ENCODE results near the gene NPTX1.
A peak's percentile ranks its signal among the peaks of the same experiment; 100 is the strongest.

The NPTX1 gene

DNA sequence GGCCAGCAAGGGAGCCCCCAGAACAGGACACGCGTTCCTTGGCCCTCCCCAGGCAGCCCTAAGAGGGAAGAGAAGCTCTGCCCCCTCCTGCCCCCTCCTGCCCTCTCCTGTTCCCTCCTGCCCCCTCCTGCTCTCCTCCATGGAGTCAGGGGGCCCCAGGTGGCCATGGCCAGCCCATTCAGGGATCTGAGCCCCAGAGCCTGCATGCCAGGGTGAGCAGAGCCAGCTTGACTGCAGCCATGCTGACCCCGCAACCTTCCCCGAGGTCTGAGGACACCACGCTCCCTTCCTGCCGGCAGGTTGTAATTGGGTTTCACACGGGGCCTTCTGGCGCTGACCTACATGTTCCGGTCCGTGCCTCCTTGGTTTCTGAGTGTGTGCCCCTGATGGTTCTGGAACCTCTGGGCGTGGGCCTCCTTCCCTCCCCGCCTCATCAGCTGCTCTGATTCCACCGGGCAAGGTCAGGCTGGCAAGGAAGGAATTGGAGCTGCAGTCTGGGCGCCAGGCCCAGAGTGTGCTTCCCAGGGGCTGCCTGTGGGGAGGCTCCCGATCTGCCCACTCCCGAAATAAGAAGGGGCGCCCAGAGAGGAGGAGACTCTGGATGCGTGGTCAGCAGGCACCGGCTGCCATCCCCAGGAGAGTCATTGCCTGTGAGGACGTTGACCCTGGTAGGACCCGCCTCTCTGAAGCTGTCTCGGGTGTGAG lies 23.7 kb upstream of the NPTX1 start:
- Histone ChIP-seq H3K79me2 (ENCODE audit: insufficient read depth, low read length) (no peaks in the 10 kb centered on the region), H3F3A (ENCODE audit: insufficient read depth) (no peaks in the 10 kb centered on the region), H3K27ac (ENCODE audit: low read depth, low read length) (no peak overlapping the region), H2AFZ (ENCODE audit: low read depth, low read length, severe bottlenecking) (no peak overlapping the region), H3K4me3 (ENCODE audit: insufficient read depth, low read length, poor library complexity, severe bottlenecking) (no peak overlapping the region), H3K27me3 (ENCODE audit: low read length) (no peaks in the 10 kb centered on the region), H3K9me3 (ENCODE audit: insufficient read depth, low read length) (no peaks in the 10 kb centered on the region), H3K4me2 (ENCODE audit: low read depth, low read length, poor library complexity, severe bottlenecking) (no peak overlapping the region), H3K36me3 (ENCODE audit: low read length) (no peaks in the 10 kb centered on the region), H3K9me2 (replicated peaks; ENCODE audit: insufficient read depth, low read length) (no peaks in the 10 kb centered on the region), H3K9ac (ENCODE audit: low read length) (no peak overlapping the region), H4K20me1 (ENCODE audit: low read depth, low read length) (no peaks in the 10 kb centered on the region)
- TF ChIP-seq EZH2phosphoT487 (conservative IDR thresholded peaks at IDR 0.05; ENCODE audit: low read length), result no peak
- TF ChIP-seq, protein P1, sequence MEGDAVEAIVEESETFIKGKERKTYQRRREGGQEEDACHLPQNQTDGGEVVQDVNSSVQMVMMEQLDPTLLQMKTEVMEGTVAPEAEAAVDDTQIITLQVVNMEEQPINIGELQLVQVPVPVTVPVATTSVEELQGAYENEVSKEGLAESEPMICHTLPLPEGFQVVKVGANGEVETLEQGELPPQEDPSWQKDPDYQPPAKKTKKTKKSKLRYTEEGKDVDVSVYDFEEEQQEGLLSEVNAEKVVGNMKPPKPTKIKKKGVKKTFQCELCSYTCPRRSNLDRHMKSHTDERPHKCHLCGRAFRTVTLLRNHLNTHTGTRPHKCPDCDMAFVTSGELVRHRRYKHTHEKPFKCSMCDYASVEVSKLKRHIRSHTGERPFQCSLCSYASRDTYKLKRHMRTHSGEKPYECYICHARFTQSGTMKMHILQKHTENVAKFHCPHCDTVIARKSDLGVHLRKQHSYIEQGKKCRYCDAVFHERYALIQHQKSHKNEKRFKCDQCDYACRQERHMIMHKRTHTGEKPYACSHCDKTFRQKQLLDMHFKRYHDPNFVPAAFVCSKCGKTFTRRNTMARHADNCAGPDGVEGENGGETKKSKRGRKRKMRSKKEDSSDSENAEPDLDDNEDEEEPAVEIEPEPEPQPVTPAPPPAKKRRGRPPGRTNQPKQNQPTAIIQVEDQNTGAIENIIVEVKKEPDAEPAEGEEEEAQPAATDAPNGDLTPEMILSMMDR (IDR thresholded peaks at IDR 0.05; ENCODE audit: insufficient read depth, low read length, poor library complexity, severe bottlenecking), result no peak

DNA sequence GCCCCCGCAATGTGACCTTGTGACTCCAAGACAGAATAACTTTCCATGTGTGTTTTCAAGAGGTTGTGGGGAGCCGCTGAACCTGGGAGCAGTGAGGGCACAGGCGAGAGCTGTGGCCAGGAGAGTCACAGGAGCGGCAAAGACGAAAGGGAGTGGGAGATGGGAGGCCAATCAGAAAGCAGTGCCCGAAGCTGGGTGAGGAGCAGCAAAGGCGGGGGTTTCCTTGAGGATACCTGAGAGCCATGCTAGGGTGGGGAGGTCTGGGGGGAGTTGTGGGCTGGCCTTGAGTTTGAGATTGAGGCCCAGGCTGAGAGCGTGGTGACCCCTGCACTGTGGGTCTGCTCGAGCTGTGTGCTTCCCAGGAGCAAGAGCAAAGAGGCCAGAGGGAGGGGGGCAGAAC lies 23.2 kb upstream of the NPTX1 start:
- no peak for TF ChIP-seq EZH2phosphoT487 (conservative IDR thresholded peaks at IDR 0.05; ENCODE audit: low read length)
- TF ChIP-seq, protein P1 (IDR thresholded peaks at IDR 0.05; ENCODE audit: insufficient read depth, low read length, poor library complexity, severe bottlenecking), result no peak
- H3K27me3 ChIP-seq (ENCODE audit: low read length), result no peaks in the 10 kb centered on the region
- H2AFZ ChIP-seq (ENCODE audit: low read depth, low read length, severe bottlenecking), result no peak overlapping the region
- no peaks in the 10 kb centered on the region for H3K9me3 ChIP-seq (ENCODE audit: insufficient read depth, low read length)
- H3K4me3 ChIP-seq (ENCODE audit: insufficient read depth, low read length, poor library complexity, severe bottlenecking), result no peak overlapping the region
- no peaks in the 10 kb centered on the region for H3K79me2 ChIP-seq (ENCODE audit: insufficient read depth, low read length)
- no peak overlapping the region for H3K27ac ChIP-seq (ENCODE audit: low read depth, low read length)
- H3F3A ChIP-seq (ENCODE audit: insufficient read depth), result no peaks in the 10 kb centered on the region
- H3K36me3 ChIP-seq (ENCODE audit: low read length), result no peaks in the 10 kb centered on the region
- no peak overlapping the region for H3K9ac ChIP-seq (ENCODE audit: low read length)
- H3K9me2 ChIP-seq (replicated peaks; ENCODE audit: insufficient read depth, low read length), result no peaks in the 10 kb centered on the region
- no peak overlapping the region for H3K4me2 ChIP-seq (ENCODE audit: low read depth, low read length, poor library complexity, severe bottlenecking)
- no peaks in the 10 kb centered on the region for H4K20me1 ChIP-seq (ENCODE audit: low read depth, low read length)

DNA sequence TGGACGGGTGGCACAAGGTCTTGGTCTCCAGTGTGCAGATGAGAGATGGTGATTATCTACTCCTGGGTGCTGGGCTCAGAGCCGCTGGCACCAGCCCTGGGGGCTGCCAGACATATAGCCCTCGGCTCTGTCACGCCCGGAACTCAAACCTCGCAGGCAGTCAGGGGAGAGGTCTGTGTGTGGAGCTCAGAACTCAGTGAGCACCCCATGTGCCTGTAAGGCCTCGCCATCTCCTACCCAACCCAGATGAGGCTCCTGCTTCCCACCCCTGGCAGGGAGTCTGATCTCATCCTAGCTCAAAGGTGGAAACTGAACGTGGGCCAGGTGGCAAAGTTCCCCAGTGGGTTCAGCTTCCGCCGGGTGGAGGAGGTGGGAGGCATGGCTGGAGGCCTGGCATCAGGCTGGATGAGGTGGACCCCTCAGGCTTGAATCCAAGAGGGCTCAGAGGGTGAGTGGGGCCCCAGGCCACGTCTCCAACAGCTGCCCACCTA lies 22.6 kb upstream of the NPTX1 start:
- no peak overlapping the region for H3K27ac ChIP-seq (ENCODE audit: low read depth, low read length)
- H3K4me2 ChIP-seq (ENCODE audit: low read depth, low read length, poor library complexity, severe bottlenecking), result no peak overlapping the region
- no peaks in the 10 kb centered on the region for H4K20me1 ChIP-seq (ENCODE audit: low read depth, low read length)
- no peak overlapping the region for H3K9ac ChIP-seq (ENCODE audit: low read length)
- no peaks in the 10 kb centered on the region for H3K36me3 ChIP-seq (ENCODE audit: low read length)
- H3K9me3 ChIP-seq (ENCODE audit: insufficient read depth, low read length), result no peaks in the 10 kb centered on the region
- no peaks in the 10 kb centered on the region for H3K79me2 ChIP-seq (ENCODE audit: insufficient read depth, low read length)
- TF ChIP-seq EZH2phosphoT487 (conservative IDR thresholded peaks at IDR 0.05; ENCODE audit: low read length), result no peak
- H3K27me3 ChIP-seq (ENCODE audit: low read length), result no peaks in the 10 kb centered on the region
- H3F3A ChIP-seq (ENCODE audit: insufficient read depth), result no peaks in the 10 kb centered on the region
- H3K4me3 ChIP-seq (ENCODE audit: insufficient read depth, low read length, poor library complexity, severe bottlenecking), result no peak overlapping the region
- H3K9me2 ChIP-seq (replicated peaks; ENCODE audit: insufficient read depth, low read length), result no peaks in the 10 kb centered on the region
- H2AFZ ChIP-seq (ENCODE audit: low read depth, low read length, severe bottlenecking), result no peak overlapping the region

DNA sequence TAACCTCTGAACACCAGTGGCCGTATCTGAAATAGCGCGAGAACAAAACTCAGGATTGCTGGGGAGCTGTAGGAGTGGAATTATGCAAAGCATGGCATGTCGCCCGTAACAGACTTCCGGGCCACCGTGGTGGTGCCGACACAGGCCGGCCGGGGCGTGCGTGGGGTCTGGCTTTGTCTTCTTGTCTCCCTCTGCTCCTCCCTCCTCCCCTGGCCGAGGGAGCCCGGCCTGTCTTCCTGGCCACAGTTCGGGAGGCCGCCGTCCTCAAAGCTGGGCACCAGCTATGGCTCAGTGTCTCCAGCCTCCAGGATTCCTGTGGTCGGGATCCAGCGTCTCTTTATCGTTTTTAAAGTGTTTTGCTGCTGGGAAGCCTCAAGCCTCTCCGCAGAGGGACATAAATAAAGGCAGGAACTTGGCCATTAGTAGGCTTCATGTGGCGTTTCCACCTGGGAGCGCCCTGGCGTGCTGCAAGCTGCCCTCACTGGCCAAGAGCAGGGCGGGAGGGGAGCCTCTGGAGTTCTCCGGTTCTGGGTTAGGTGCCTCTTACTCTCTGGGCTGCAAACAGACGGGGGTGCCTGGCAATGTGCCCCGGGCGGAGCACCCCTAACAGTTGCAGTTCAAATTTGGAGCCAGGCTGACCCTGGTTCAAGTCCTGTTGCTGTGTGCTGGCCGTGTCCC lies 22.0 kb upstream of the NPTX1 start:
- Histone ChIP-seq H3K4me2 (ENCODE audit: low read depth, low read length, poor library complexity, severe bottlenecking) (no peak overlapping the region), H3K27ac (ENCODE audit: low read depth, low read length) (no peak overlapping the region), H3K36me3 (ENCODE audit: low read length) (no peaks in the 10 kb centered on the region)

More for the DNA sequence above, 22.0 kb upstream of the NPTX1 start:
- no peaks in the 10 kb centered on the region for H3K9me3 ChIP-seq (ENCODE audit: insufficient read depth, low read length)
- no peaks in the 10 kb centered on the region for H4K20me1 ChIP-seq (ENCODE audit: low read depth, low read length)
- H3K27me3 ChIP-seq (ENCODE audit: low read length), result no peaks in the 10 kb centered on the region
- H3K79me2 ChIP-seq (ENCODE audit: insufficient read depth, low read length), result no peaks in the 10 kb centered on the region
- H3F3A ChIP-seq (ENCODE audit: insufficient read depth), result no peaks in the 10 kb centered on the region
- H3K9ac ChIP-seq (ENCODE audit: low read length), result no peak overlapping the region
- no peak overlapping the region for H2AFZ ChIP-seq (ENCODE audit: low read depth, low read length, severe bottlenecking)
- H3K9me2 ChIP-seq (replicated peaks; ENCODE audit: insufficient read depth, low read length), result no peaks in the 10 kb centered on the region
- TF ChIP-seq, protein P1 (IDR thresholded peaks at IDR 0.05; ENCODE audit: insufficient read depth, low read length, poor library complexity, severe bottlenecking), result no peak
- 0 out of 2 replicates have a peak, but pooled peaks have one; percentile 32 for TF ChIP-seq EZH2phosphoT487 (conservative IDR thresholded peaks at IDR 0.05; ENCODE audit: low read length)
- H3K4me3 ChIP-seq (ENCODE audit: insufficient read depth, low read length, poor library complexity, severe bottlenecking), result no peak overlapping the region
